ENCODE measurements around the gene NBL1. TPM values are rescaled to one million over a fixed set of nuclear protein-coding genes. Genes with fewer than 3 reads are reported as not detected.

Gene NBL1, protein sequence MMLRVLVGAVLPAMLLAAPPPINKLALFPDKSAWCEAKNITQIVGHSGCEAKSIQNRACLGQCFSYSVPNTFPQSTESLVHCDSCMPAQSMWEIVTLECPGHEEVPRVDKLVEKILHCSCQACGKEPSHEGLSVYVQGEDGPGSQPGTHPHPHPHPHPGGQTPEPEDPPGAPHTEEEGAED
- total RNA-seq (2014; rRNA removed; shearing (Covaris generic)) = 34.2 and 53.1 TPM in 2 replicates

DNA sequence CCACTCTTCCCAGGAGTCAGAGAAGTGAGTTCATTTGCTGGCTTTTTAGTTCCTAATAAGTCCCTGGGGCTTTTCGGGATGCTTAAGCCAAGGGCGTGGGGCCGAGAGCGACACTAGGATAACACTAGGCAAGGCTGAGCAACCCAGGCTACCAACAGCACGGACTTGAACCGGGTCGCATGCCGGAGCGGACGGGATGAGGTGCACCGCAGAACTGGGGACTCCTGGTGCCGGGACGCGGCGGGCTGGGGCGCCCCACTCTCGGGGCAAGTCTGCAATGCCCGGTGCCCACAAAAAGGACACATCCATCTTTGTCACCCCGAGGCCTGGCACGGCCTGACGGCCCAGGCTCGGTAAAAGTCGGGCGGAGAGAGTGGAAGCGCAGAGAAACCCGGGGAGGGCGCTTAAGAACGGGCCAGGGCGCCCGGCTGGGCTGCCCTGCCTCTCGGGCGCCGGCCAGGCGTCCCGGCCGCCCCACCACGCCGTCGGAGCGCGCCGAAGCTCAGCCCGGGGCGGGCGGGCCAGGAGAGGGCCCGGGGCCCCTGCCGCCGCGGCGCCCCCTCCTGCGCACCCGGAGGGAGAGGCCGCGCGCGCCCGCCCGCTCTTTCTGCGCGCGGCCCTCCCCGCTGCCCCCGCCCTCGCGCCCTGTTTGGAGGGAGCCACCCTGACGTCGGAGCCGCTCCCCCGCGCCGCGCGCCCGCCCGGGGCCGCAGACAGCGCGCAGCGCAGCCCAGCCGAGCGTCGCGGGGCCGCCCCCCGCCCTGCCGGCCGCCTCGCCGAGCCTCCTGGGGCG lies at the start of gene NBL1:
Gene NBL1, plus strand, starts transcription at position 710 of the 793 bp plus-strand sequence. CDS start 10,720 bp downstream, outside the sequence.
- DNase-seq (ENCODE audit: low spot score) = no peak

DNA sequence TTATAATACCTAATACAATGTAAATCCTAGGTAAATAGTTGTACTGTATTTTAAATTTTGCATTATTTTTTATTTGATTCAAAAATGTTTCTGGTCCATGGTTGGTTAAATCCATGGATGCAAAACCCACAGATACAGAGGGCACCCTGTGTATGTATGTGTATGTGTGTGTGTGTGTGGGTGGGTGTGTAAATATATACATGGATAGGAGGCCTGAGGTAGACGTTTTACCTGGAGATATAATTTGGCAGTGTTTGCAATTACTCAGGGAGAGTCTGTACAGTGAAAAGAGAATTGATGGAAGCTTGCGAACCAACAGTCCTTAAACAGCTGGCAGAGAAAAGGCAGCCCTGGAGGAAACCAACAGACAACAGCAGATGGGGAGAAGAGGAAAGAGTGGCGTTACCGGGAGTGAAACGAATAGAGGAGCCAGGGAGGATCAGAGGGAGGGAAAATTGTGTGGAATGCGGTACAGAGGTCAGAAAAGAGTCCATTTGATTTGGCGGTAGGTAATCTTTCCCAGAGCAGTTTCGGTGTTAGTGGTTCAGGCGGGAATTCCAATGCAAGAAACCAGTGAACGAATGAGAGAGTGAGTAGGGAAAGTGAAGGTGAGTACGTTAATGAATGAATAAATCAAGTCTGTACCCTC lies 47.9 kb upstream of the NBL1 start:
- no peak for DNase-seq (ENCODE audit: low spot score)

DNA sequence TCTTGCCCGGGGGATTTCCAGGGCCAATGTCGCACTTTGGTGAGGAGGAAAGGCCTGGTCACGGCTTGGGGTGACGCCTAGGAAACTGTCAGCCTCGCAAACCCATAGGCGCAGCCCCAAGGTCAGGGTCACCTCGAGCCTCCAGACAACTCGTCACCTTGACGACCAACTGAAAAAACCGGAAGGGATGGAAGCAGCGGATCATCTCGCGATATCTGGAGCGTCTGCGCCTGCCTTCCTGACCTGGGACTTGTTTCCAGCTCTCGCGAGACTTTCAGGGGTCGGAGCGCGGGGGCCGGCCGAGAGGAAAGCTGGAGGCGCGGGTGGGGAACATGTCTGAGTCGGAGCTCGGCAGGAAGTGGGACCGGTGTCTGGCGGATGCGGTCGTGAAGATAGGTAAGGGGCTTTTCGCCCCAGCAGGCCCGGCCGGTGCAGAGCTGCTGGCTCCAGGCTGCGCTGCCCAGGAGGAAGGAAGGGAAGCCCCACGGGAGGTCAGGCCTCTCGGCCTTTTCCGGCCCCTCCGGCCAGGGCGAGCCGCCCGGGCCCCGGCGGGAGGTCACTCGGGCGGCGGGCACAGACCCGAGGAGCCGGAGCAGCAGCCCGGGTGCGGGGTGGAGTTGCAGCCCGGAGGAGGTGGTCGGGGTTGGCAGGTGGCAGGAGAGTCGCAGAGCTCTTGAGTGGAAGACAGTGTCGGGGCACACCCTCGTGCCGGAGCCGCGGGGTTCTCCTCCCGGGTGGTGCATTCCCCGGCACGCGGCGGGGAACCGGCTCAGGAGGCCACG lies 47.2 kb upstream of the NBL1 start:
- peak; percentile 97 for DNase-seq (ENCODE audit: low spot score)

DNA sequence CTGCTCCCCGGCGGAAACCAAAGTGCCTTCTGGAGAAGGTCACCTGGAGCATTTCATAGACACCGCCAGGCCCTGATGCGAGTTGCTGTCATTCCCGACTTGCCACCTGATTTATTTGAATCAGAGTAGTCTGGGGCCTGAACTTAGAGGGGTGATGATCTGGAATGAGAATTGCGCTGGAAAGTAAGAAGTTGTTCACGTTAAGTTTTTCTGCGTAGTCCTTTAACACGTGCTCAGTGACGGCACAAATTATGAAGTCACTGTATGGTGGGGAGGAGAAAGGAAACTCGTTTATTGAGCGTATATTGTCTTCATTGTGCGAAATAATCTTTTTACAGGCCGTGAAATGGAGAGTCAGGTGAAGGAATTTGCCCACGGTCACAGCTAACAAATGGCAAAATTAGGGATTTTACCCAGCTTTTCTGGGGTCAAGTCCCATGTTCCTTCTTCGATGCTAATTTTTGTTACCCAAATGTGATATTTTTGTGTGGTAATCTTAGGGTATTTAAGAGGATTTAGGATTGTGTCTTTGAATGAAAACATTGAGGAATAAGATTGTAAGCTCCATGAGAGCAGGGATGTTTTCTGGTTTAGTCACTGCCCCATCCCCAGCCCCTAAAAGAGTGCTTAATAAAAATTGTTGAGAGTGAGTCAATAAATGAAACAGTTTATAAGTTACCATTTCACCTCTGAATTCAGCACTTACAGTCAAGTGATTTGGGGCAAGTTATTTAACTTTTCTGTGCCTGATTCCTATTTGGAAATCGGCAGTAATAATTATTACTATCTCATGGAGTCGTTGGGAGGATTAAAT lies 46.4 kb upstream of the NBL1 start:
- peak; percentile 13 for DNase-seq (ENCODE audit: low spot score)

DNA sequence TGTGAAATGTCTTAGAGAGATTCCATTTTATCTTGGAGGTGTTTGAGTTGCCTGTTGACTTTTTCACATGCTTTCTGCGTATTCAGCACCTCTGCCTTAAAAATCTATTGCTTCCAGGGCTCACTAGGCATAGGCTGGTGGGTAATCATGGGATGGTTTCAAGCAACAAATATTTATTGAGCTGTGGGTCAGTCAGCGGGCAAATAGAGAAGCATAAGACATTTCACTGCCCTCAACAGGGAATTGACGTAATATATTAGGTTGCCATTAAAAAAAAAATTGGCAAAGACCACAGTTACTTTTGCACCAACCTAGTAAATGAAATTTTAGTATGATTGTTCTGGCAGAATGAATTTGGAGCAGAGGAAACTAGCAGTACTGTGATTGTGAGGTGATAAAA lies 44.3 kb upstream of the NBL1 start:
- no peak for DNase-seq (ENCODE audit: low spot score)

DNA sequence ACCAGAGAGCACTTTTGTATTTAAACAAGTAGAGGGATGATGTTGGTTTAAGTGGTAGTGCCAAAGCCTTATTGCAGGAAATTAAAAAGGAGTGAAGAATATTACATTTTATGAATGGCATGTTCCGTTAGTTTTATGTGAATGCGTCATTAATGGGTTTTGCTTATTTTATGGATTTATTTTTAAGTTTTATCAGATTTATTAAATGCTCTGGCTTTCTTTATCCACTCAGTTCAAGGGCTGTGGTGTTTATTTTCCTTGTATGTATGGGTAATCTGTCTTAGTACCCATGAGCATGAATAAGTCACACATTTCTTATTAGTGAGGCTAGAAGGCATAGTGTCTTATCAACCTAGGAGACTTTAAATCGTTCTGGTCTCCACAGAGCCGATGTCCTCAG lies 41.6 kb upstream of the NBL1 start:
- no peak for DNase-seq (ENCODE audit: low spot score)

DNA sequence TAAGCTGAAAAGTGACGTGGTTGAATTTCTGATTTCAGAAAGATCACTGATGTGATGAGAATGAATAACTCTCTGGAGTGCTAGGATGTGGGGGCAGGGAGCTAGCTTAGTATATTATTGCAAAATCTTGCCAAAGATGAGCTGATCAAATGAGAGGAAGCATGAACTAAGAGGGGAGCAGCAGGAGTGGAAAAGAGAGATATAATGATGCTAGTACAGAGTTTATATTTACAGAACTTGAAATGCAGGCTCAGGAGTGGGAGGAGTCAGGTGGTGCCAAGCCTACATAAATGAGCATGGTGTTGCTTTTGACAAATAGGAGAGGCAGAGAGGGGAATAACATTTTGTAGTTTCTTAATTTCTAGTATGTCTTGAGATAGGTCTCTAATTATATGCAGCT lies 38.1 kb upstream of the NBL1 start:
- no peak for DNase-seq (ENCODE audit: low spot score)

DNA sequence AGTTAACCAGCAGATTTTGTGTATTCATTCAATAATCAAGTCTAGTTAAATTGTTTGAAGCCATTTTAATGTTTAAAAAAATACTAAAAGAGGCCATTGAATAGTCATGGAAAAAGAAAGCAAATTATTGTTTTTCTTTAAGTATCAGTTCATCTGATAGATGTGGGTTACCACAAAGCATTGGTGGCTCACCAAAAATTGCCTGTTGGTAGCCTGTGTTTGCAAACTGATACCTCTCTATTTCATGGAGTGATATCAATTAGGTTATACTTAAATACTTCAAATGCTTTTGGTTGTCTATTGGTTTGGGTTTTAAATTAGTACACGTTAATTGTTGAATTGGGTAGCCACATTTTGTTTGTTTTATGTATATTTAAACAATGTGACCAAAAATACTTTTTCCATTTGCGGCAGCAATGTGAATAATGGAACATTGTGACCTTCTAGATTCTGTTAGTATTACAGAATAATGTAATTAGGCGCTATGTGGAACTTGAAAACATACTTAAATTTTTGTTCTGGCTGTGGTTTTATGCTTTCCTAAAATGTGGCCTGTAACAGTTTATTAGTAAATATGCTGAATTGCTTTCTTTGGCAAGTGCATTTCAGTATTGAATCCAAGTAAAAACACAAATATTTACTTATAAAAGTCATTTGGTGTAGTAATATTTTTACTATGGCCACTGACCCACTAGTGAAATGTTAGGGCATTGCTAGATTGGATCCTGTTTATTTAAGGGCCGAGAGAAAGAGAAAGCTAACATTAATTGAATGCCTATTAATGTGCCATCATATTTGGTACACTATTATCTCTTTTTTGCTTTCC lies 37.1 kb upstream of the NBL1 start:
- DNase-seq (ENCODE audit: low spot score) = no peak

DNA sequence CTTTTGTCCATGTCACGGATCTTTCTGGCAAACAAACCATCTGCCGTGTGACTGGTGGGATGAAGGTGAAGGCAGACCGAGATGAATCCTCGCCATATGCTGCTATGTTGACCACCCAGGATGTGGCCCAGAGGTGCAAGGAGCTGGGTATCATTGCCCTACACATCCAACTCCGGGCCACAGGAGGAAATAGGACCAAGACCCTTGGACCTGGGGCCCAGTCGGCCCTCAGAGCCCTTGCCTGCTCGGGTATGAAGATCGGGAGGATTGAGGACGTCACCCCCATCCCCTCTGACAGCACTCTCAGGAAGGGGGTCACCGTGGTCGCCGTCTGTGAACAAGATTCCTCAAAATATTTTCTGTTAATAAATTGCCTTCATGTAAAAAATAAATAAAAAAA lies 35.9 kb upstream of the NBL1 start:
- no peak for DNase-seq (ENCODE audit: low spot score)

DNA sequence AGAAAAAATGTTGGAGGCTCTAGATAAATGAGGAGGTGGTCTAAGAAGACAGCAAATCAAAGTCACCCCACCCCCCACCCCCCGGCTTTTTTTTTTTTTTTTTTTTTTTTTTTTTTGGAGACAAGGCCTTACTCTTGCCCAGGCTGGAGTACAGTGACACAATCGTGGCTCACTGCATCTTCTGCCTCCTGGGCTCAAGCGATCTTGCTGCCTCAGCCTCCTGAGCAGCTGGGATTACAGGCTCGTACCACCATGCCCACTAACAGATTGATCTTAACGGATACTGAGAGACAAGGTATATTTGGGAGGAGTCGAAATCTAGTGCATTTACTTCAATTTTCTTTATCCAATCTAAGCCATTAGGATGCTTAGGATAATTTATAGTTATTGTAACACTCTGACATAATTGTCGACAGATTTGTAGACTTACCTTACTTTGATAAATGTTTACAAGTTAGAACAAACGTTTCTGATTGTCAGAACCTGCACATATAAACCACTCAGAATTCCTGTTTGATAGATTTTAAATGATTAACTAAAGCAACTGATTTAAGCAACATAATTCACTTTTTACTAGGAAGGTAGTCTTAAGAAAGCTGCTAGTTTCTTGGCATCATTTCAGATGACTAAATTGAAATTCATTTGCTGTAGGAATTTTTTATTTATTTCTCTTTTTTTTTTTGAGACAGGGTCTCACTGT lies 33.7 kb upstream of the NBL1 start:
- DNase-seq (ENCODE audit: low spot score) = no peak

DNA sequence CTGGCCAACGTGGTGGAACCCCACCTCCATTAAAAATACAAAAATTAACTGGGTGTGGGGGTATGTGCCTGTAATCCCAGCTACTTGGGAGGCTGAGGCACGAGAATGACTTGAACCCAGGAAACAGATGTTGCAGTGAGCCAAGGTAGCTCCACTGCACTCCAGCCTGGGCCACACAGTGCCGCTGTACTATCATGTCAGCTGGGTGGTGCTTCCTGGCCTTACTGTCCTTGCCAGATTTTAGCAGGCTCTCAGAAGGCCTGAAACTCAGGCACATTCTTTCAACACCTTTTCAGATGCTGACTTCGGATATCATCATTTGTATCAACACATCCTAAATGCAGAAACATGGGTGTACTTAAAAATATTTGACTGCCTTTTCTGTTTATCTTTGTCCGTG lies 31.6 kb upstream of the NBL1 start:
- no peak for DNase-seq (ENCODE audit: low spot score)

DNA sequence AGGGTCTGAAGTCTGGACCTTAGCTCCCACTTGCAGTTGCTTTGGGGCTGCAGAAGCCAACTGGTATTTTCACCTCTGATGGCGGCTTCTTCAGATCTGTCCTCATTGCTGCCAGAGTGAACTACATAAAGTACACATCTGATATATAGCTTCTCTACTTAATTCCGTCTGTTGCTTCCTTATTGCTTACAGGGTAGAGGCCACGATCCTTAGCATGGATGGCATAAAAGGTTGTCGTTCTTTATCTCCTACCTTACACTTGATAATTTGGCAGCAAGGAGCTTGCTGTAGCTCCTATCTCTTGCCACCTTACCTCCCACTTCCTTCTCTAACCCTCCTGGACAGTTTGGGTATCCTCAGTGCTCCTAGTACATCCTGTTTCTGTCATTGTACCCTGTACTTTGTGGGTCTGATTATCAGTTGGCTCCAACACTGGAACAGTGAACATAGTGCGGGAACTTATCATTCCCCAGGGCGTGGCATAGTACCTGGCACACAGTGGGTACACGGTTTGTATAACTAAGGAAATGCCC lies 30.9 kb upstream of the NBL1 start:
- no peak for DNase-seq (ENCODE audit: low spot score)

DNA sequence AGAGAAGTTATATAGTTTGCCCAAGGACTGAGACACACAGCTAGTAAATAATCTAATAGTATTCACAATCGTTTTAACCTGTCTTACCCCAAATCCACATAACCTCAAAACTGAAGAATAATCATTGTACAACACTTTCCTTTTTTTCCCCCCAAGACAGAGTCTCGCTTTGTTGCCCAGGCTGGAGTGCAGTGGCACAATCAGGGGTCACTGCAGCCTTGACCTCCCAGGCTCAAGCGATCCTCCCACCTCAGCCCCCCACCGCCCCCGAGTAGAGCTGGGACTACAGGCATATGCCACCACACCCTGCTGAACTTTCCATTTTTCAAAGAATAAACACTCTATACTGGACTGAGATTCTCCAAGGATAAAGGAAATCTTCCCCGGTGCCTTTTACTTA lies 28.7 kb upstream of the NBL1 start:
- DNase-seq (ENCODE audit: low spot score) = no peak

DNA sequence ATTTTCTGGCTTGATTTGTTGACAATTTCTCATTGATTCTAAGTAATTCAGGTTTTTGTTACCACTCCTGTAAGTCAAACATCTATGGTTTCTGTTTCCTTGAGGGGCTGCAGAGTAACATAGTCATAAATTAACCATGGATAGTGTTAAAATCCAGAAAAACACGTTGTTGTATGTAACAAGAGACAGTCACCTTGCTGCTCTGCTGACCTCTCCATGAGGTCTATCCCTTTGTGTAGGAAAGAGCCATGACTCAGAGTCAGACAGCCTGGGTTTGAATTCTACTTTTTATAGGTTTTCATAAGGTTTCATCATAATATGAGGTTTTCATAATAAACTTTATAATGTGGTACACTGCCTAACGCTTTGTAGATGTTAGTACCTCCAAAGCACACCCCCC lies 27.6 kb upstream of the NBL1 start:
- DNase-seq (ENCODE audit: low spot score) = no peak

DNA sequence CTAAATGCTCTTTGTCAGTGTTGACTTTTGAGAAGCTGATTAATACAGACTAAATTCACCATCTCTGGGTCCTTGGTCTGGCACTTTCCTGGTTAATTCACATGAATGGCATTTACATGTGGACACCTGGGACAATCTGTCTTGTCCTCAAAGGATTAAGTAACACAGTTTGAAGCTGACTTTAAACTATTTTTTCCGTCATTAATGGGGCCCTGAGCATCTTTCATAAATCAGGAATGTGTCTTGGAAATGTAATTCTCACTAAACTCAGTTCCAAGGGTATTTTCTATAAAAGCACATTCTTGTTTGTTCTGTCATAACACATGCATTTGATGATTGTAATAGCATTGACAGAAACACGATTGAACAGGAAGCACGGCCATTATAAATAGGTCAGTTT lies 26.7 kb upstream of the NBL1 start:
- DNase-seq (ENCODE audit: low spot score) = no peak

DNA sequence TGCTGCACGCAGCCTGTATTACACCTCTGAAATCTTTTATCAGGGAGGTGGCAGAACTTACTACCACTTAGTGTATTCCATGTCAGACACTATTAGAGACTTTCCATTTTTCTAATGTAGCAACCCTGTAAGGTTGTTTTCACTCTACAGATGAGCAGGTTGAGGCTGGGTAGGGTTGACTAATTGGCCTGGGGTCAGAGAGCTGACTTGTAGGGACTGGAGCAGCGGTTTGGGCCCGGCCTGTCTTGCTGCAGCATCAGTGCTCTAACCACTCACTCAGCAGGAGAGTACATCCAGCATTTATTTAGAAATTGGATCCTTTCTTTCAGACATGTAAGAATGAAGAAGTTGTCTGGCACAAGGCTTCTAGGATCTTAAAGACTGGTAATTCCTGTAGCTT lies 25.7 kb upstream of the NBL1 start:
- no peak for DNase-seq (ENCODE audit: low spot score)

DNA sequence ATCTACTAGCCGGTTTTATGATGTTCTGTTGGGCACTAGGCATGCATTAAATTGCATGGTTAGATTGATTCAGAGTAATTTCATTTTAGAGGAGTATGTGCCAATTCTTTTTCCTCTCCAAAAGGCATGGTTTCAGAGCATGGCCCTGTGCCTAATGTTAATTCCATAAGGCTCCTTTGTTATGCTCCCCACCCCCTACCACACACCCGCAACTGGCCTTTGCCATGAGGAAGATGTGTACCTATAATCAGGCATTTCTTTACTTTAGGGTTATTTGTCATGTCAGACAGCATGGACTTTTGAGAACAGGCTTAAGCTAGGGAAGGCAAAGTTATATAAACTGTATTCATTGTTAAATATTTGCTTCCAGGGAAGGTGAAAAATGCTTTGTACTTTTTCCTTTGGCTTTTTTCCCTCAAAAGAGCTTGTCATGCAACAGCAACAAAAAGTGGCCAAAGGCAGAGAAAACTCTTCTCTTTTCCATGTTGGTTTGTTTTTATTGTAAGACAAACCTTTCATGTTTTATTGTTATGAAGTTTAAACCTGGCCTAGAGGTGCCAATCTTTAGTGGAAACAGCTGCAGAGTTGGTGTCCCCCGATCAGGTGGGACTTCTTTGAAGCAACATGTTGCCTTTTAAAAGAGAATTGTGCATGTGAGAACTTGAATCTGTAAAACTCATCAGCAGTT lies 24.3 kb upstream of the NBL1 start:
- DNase-seq (ENCODE audit: low spot score) = no peak

DNA sequence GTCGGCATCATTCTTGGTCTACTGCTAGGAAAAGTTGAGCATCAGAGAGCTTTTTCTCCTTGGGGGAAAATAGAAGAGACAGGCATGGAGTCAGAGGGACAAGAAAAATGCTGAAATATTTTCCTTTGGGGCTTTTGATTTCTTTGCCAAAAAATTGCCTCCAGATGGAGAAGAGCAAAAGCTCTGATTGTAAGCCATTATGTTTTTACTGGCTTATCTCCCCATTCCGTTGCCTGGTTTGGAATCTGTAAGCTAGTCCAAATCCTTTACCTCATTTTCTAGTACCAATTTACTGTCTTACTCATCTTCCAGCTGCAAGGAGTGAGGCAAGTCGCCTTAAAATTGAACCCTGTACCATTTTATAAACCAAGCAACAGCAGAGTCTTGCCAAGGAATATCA lies 23.3 kb upstream of the NBL1 start:
- DNase-seq (ENCODE audit: low spot score) = no peak

Measured in H4 (cell line).